ENCODE results near the gene TSC2. TPM values are rescaled to one million over a fixed set of nuclear protein-coding genes. Genes with fewer than 3 reads are reported as not detected.

The TSC2 gene
- total and polyA plus RNA-seq, 2 of the 13 experiments (the other 11 are each of a cell fraction or from before 2014, with no cell fraction given): 19.6 to 40.4 TPM

GRCh38 chr16:2077016-2077415 is 29.2 kb downstream of the TSC2 start:
- DNase-seq (ENCODE audit: low spot score) (no peak), ATAC-seq (no peak), FAIRE-seq (no peak)
- H3K4me3 ChIP-seq (replicated peaks in 1 of 3; ENCODE audit: insufficient read depth in 1 of 3, low read depth in 2 of 3, low read length in 3 of 3): no peak overlapping the region
- no peaks in the 10 kb centered on the region for H3K9me3 ChIP-seq (ENCODE audit: low read length)
- no peak overlapping the region for H2AFZ ChIP-seq (ENCODE audit: low read length)
- no peak overlapping the region for H3K4me2 ChIP-seq (ENCODE audit: low read depth, low read length)
- H3K9ac ChIP-seq (ENCODE audit: insufficient read depth, low read depth, low read length): no peak overlapping the region
- H3K27me3 ChIP-seq (ENCODE audit: control insufficient read depth in 1 of 2, insufficient read depth in 2 of 2, low read length in 2 of 2): no peaks in the 10 kb centered on the region
- WGBS (ENCODE audit: low lambda C conversion rate): 95% methylated on average over 17 of the region's 17 CpGs
- POLR2A ChIA-PET: no interaction called here
- no peaks in the 10 kb centered on the region for H3K4me1 ChIP-seq (ENCODE audit: insufficient read depth, low read length)
- peaks cover 20 to 21% of the 10 kb centered on the region in 2 experiments; a peak in 4 of 5 replicates for H3K36me3 ChIP-seq (replicated peaks in 1 of 2; ENCODE audit: control insufficient read depth in 1 of 2, insufficient read depth in 2 of 2, low read length in 2 of 2)
- TF ChIP-seq ZBTB42 (CRISPR knock-in tag; IDR thresholded peaks at IDR 0.05) (no peak), EEA1 (CRISPR knock-in tag; IDR thresholded peaks at IDR 0.05; ENCODE audit: borderline replicate concordance) (no peak), RERE (CRISPR knock-in tag; IDR thresholded peaks at IDR 0.05; ENCODE audit: low read depth) (no peak), ZFAT (CRISPR knock-in tag; conservative IDR thresholded peaks at IDR 0.05) (no peak), PRDM10 (CRISPR knock-in tag; IDR thresholded peaks at IDR 0.05; ENCODE audit: low read depth) (no peak), REL (CRISPR knock-in tag; conservative IDR thresholded peaks at IDR 0.05) (no peak), U2AF2 (IDR thresholded peaks at IDR 0.05; ENCODE audit: low read depth, low read length) (no peak)
- in situ Hi-C loops (cut with HindIII; ENCODE audit: extremely low pct_ligation_motif_present, low pct_unique_long_range_greater_than_20kb): no loop called here
- no peaks in the 10 kb centered on the region for H3K79me2 ChIP-seq (ENCODE audit: insufficient read depth, low read length)
- no TSS peak for BruUV-seq (replicated peaks)
- no peak overlapping the region for H3K27ac ChIP-seq (ENCODE audit: extremely low read length, insufficient read depth, low read length)
- intact Hi-C loops (cut with micrococcal nuclease; ENCODE audit: unreplicated experiment): no loop called here
- H4K20me1 ChIP-seq (ENCODE audit: insufficient read depth, low read length): no peaks in the 10 kb centered on the region
- CTCF ChIA-PET (ENCODE audit: low intra/inter-chr PET ratio, low total read pairs): no interaction called here
